Measurements from ENCODE around the gene ASB13. TPM values are rescaled to one million over a fixed set of nuclear protein-coding genes. Genes with fewer than 3 reads are reported as not detected.

Gene ASB13
- total and polyA plus RNA-seq, 2 experiments from 2014 or later = 11.6 to 20.2 TPM

GRCh38 chr10:5708356-5708755, 42.0 kb upstream of the ASB13 start (continued):
- TF ChIP-seq ZNF462 (CRISPR knock-in tag; IDR thresholded peaks at IDR 0.05) = no peak
- no peak for TF ChIP-seq CREB1 (CRISPR knock-in tag; IDR thresholded peaks at IDR 0.05; ENCODE audit: low read depth)
- TF ChIP-seq POLR2AphosphoS5 (IDR thresholded peaks at IDR 0.05; ENCODE audit: low read depth) = no peak
- TF ChIP-seq ETS1 (IDR thresholded peaks at IDR 0.05) = no peak
- TF ChIP-seq STAT1 (IDR thresholded peaks at IDR 0.05; ENCODE audit: unreplicated experiment) = no peak
- TF ChIP-seq ZNF331 (CRISPR knock-in tag; IDR thresholded peaks at IDR 0.05; ENCODE audit: low read depth) = no peak

GRCh38 chr10:5698062-5698461, 31.7 kb upstream of the ASB13 start:
- peak; percentile 80 for ATAC-seq
- Histone ChIP-seq H3K9me2 (ENCODE audit: insufficient read depth) (no peaks in the 10 kb centered on the region), H3K27me3 (ENCODE audit: insufficient read depth) (no peaks in the 10 kb centered on the region), H3K36me3 (ENCODE audit: insufficient read depth) (no peaks in the 10 kb centered on the region), H3K4me1 (ENCODE audit: insufficient read depth) (peaks cover 34% of the 10 kb centered on the region), H3K4me2 (peak overlapping the region; percentile 50), H2AFZ (no peak overlapping the region), H4K20me1 (replicated peaks; ENCODE audit: insufficient read depth) (peaks cover 29% of the 10 kb centered on the region), H3K79me2 (replicated peaks; ENCODE audit: insufficient read depth) (peaks cover 100% of the 10 kb centered on the region), H3K27ac (ENCODE audit: low read depth) (no peak overlapping the region), H3F3A (replicated peaks; ENCODE audit: low read depth) (no peaks in the 10 kb centered on the region), H3K4me3 (peak overlapping the region; percentile 24; the same call in 1 of the 2 replicates)
- Mint-ChIP-seq H3K9me3 (no peaks in the 10 kb centered on the region), H3K27me3 (ENCODE audit: insufficient read depth, low read depth, poor library complexity) (no peaks in the 10 kb centered on the region), H3K4me1 (peaks cover 34% of the 10 kb centered on the region), H3K4me3 (peak overlapping the region; percentile 11; the same call in 2 of the 3 replicates), H3K27ac (peak overlapping the region; percentile 26; the same call in 1 of the 2 replicates), H3K36me3 (ENCODE audit: low read depth) (no peaks in the 10 kb centered on the region; the same call in 2 of the 3 replicates)
- DNase-seq (ENCODE audit: low spot score) = peak; percentile 35
- TF ChIP-seq CREB1 (CRISPR knock-in tag; IDR thresholded peaks at IDR 0.05; ENCODE audit: low read depth) (no peak), ZNF462 (CRISPR knock-in tag; IDR thresholded peaks at IDR 0.05) (no peak), STAT1 (IDR thresholded peaks at IDR 0.05; ENCODE audit: unreplicated experiment) (no peak), EZH2phosphoT487 (IDR thresholded peaks at IDR 0.05; ENCODE audit: unreplicated experiment) (no peak)

Measured in GM23338 (cell line).